HEK293T (cell line): Measurements from ENCODE around the gene TSEN2.
A peak's percentile ranks its signal among the peaks of the same experiment; 100 is the strongest.

Experiments used
- BHLHE40 ChIP-seq: fragments of 450-650 bp; IDR thresholded peaks from 2 replicates; pipeline ENCODE4 v1.6.1; 2016; ENCODE audit warnings: mild to moderate bottlenecking, moderate library complexity, borderline replicate concordance
- CTBP1 ChIP-seq: fragments of 450-650 bp; IDR thresholded peaks from 2 replicates; pipeline ENCODE4 v1.6.1; 2016; ENCODE audit warnings: borderline replicate concordance
- ELF4 ChIP-seq: fragments of 450-650 bp; IDR thresholded peaks from 2 replicates; pipeline ENCODE4 v1.6.1; 2017; ENCODE audit warnings: antibody characterized with exemption
- FOXA1 ChIP-seq: fragments of 450-650 bp; IDR thresholded peaks from 2 replicates; pipeline ENCODE4 v1.6.1; 2016; ENCODE audit warnings: mild to moderate bottlenecking
- HDGF ChIP-seq: fragments of 450-650 bp; IDR thresholded peaks from 2 replicates; pipeline ENCODE4 v1.6.1; 2017; ENCODE audit warnings: antibody characterized with exemption, borderline replicate concordance
- LEF1 ChIP-seq: fragments of 450-650 bp; IDR thresholded peaks from 2 replicates; pipeline ENCODE4 v1.6.1; 2017; ENCODE audit warnings: mild to moderate bottlenecking, borderline replicate concordance
- NFRKB ChIP-seq: fragments of 450-650 bp; IDR thresholded peaks from 2 replicates; pipeline ENCODE4 v1.6.1; 2016; ENCODE audit warnings: mild to moderate bottlenecking, moderate library complexity
- PKNOX1 ChIP-seq: fragments of 450-650 bp; IDR thresholded peaks from 2 replicates; pipeline ENCODE4 v1.6.1; 2016
- SP1 ChIP-seq: fragments of 450-650 bp; IDR thresholded peaks from 2 replicates; pipeline ENCODE4 v1.6.1; 2017
- ZNF384 ChIP-seq: fragments of 450-650 bp; IDR thresholded peaks from 2 replicates; pipeline ENCODE4 v1.6.1; 2016

- TF ChIP-seq BHLHE40 = no peak
- TF ChIP-seq PKNOX1 = peak; percentile 56
- TF ChIP-seq ZNF384 = no peak
- no peak for TF ChIP-seq SP1
- TF ChIP-seq LEF1 = no peak
- TF ChIP-seq NFRKB = no peak
- TF ChIP-seq FOXA1 = no peak
- TF ChIP-seq CTBP1 = no peak
- TF ChIP-seq ELF4 = no peak
- no peak for TF ChIP-seq HDGF
These were observed 61.2 kb downstream of the TSEN2 start, which contains the start of gene MKRN2OS for GRCh38 chr3:12545473-12545791.
